ENCODE measurements around the gene NRG3. TPM values are rescaled to one million over a fixed set of nuclear protein-coding genes. Genes with fewer than 3 reads are reported as not detected.
"Not testable (repeated sequence)": the region's sequence is repeated elsewhere in the genome, so short reads cannot be mapped to it uniquely, and the experiment has no call there.

The NRG3 gene
- total RNA-seq, 2 experiments from 2014 or later, result not detected

DNA sequence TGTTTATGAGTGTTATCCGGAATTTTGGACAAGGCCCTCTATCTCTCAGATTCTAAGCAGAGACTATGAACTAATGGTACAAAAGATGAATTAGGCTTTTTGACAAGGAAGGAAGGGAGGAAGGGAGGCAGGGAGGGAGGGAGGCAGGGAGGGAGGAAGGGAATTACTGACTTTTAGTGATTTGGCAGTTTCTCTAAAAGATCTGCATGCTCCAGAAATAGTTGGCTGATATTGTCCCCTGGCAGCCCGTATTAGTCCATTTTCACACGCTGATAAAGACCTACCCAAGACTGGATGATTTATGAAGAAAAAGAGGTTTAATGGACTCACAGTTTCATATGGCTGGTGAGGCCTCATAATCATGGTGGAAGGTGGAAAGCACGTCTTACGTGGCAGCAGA lies 1093.5 kb downstream of the NRG3 start:
- Mint-ChIP-seq H3K4me1 (no peaks in the 10 kb centered on the region), H3K36me3 (ENCODE audit: low read depth) (no peaks in the 10 kb centered on the region), H3K9me3 (ENCODE audit: low read depth) (no peaks in the 10 kb centered on the region), H3K27ac (no peak overlapping the region), H3K27me3 (no peaks in the 10 kb centered on the region), H3K4me3 (no peak overlapping the region)
- ATAC-seq (no peak), DNase-seq (no peak)
- intact Hi-C loops (cut with DNase I, micrococcal nuclease), result no loop called here
- POLR2A ChIA-PET, result no interaction called here
- CTCF ChIA-PET, result no interaction called here

DNA sequence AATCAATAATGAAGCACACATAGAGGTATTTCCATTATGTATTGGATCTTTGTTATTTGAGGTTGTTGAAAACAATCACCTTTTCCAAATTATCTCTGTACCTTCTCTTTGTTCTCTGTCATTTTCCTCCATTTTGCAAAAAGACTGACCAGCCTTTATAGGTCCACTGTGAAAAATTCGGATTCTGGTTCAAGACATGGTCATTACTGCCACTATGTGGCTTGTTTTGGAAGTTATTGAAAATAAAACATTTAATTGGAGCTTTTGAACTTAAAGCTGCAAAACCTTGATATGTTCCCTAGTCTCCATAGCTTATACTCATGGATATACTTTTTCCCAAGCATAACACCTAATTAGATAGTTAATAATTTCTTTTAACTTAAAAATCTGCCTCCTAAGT lies 1094.4 kb downstream of the NRG3 start:
- CTCF ChIA-PET, result interaction anchor here (1.0 kb wide), 1 partner anchor 21 kb away, joined by 3 read pairs; no protein-coding TSS in a partner anchor
- POLR2A ChIA-PET, result no interaction called here
- no peak overlapping the region for H3K27ac Mint-ChIP-seq
- intact Hi-C loops (cut with DNase I, micrococcal nuclease), result no loop called here
- H3K4me3 Mint-ChIP-seq, result no peak overlapping the region
- no peaks in the 10 kb centered on the region for H3K4me1 Mint-ChIP-seq
- no peak for DNase-seq
- H3K36me3 Mint-ChIP-seq (ENCODE audit: low read depth), result no peaks in the 10 kb centered on the region
- ATAC-seq, result no peak
- no peaks in the 10 kb centered on the region for H3K9me3 Mint-ChIP-seq (ENCODE audit: low read depth)
- no peaks in the 10 kb centered on the region for H3K27me3 Mint-ChIP-seq

DNA sequence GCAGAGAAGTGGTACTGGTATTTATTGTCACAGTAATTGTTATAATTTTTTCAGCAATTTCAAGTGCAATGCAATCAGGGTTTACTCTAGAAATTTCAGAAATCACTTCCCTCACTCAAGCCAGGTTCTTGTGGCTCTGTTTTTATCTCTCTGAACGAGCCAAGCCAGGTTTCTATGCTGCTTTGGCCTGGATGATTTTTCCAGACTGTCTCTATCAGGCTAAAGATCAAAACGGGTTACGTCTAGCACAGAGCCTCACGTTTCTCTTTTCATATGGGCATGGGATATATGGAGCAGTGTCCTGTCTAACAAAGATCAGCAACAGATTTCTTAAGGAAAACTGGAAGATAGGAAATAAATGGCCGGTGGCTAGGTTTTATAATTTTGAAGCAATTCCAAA lies 1105.3 kb downstream of the NRG3 start:
- H3K27me3 Mint-ChIP-seq, result no peaks in the 10 kb centered on the region
- no peaks in the 10 kb centered on the region for H3K9me3 Mint-ChIP-seq (ENCODE audit: low read depth)
- ChIA-PET CTCF (no interaction called here), POLR2A (no interaction called here)
- intact Hi-C loops (cut with DNase I, micrococcal nuclease), result no loop called here
- no peak for ATAC-seq
- no peak for DNase-seq
- H3K36me3 Mint-ChIP-seq (ENCODE audit: low read depth), result no peaks in the 10 kb centered on the region
- no peak overlapping the region for H3K27ac Mint-ChIP-seq
- no peaks in the 10 kb centered on the region for H3K4me1 Mint-ChIP-seq
- no peak overlapping the region for H3K4me3 Mint-ChIP-seq

DNA sequence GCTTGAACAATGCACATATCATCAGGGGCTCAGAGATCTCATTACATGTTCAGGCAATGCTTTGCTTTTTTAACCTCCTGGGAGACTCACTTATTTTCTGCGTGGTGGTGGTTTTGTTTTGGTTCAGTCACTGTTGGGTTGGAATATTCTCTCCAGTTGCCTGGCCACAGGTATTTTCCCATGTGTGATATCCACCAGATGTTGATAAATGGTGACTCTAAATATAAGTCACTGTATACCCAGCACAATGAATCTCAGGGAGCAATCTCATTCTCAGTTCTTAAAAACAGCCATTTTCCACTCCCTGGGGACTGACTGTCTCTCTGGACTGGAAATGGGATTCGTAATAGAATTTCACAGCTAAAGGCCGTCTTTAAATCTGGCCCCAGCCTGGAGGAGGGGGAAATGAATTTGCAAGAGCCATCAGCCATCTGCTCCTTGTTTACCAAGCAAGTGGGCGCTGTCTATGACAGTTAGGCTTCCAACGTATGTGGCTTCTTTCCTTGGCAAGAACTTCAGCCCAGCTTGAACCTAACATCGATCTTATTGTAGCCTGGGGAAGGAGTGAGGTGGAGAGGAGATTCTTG lies 1106.2 kb downstream of the NRG3 start:
- Mint-ChIP-seq H3K36me3 (ENCODE audit: low read depth) (no peaks in the 10 kb centered on the region), H3K27me3 (no peaks in the 10 kb centered on the region), H3K27ac (no peak overlapping the region), H3K4me1 (no peaks in the 10 kb centered on the region), H3K4me3 (no peak overlapping the region), H3K9me3 (ENCODE audit: low read depth) (no peaks in the 10 kb centered on the region)
- CTCF ChIA-PET, result no interaction called here
- POLR2A ChIA-PET, result no interaction called here
- DNase-seq (no peak), ATAC-seq (no peak)
- intact Hi-C loops (cut with DNase I, micrococcal nuclease), result no loop called here

DNA sequence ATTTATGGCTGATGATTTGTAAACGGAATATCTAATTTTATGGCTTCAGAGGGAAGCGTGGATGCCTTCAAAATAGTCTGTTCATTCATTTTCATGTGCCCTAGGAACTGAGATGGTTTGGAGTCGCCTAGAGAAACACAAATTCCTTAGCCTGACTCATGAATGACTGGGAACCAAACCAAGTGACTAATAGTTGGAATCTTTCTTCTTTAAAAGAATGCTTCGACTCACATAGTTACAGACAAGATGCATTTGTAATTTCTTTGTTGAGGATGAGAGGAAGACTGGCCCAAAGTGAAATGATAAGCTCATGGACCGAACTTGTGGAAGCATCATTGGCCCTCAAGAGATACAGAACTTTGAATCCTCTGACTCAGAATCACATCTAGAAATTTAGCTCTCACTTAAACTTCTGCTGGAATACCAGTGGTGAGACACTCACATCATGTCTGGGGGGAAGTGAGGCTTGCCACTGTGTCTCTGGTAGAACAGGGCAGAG lies 1107.2 kb downstream of the NRG3 start:
- H3K36me3 Mint-ChIP-seq (ENCODE audit: low read depth), result no peaks in the 10 kb centered on the region
- CTCF ChIA-PET, result no interaction called here
- intact Hi-C loops (cut with DNase I, micrococcal nuclease), result no loop called here
- DNase-seq (no peak), ATAC-seq (no peak)
- H3K4me3 Mint-ChIP-seq, result no peak overlapping the region
- POLR2A ChIA-PET, result no interaction called here
- H3K9me3 Mint-ChIP-seq (ENCODE audit: low read depth), result no peaks in the 10 kb centered on the region
- no peaks in the 10 kb centered on the region for H3K4me1 Mint-ChIP-seq
- H3K27ac Mint-ChIP-seq, result no peak overlapping the region
- no peaks in the 10 kb centered on the region for H3K27me3 Mint-ChIP-seq

DNA sequence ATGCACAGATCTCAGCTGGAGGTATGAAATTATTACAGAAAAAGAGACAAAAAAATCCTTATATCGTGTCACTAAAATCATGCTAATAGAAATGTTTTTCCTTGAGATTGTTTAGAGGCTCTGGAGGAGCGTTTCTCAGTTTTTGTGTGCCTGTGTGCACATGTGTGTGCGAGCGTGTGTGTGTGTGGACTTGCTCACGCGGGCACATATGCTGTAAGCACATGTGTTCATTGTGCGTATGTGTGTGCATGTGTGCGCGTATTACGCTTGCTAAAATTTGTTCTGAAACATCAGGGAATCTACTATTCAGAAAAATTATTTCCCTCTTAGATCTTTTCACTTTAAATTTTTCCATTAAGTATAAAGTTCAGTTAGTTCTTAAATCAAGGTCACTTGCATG lies 1111.2 kb downstream of the NRG3 start:
- Mint-ChIP-seq H3K4me3 (no peak overlapping the region), H3K4me1 (no peaks in the 10 kb centered on the region), H3K27me3 (no peaks in the 10 kb centered on the region), H3K36me3 (ENCODE audit: low read depth) (no peaks in the 10 kb centered on the region), H3K9me3 (ENCODE audit: low read depth) (no peaks in the 10 kb centered on the region), H3K27ac (no peak overlapping the region)
- ChIA-PET CTCF (no interaction called here), POLR2A (no interaction called here)
- DNase-seq (no peak), ATAC-seq (no peak)
- intact Hi-C loops (cut with DNase I, micrococcal nuclease), result no loop called here

DNA sequence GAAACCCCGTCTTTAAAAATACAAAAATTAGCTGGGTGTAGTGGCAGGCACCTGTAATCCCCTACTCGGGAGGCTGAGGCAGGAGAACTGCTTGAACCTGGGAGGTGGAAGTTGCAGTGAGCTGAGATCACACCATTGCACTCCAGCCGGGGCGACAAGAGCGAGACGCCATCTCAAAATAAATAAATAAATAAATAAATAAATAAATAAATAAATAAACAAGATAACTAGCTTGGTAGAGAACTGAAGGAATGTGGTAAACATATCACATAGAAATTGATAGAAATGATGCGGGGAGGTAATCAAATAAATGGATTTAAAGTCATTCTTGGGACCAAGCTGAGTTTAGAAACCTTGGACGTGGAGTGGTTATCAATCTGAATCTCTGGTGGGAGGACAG lies 1131.5 kb downstream of the NRG3 start:
- intact Hi-C loops (cut with DNase I, micrococcal nuclease); CTCF ChIA-PET; H3K27me3 Mint-ChIP-seq; DNase-seq; H3K36me3 Mint-ChIP-seq (ENCODE audit: low read depth); ATAC-seq; H3K9me3 Mint-ChIP-seq (ENCODE audit: low read depth); H3K4me1 Mint-ChIP-seq; POLR2A ChIA-PET; H3K4me3 Mint-ChIP-seq; H3K27ac Mint-ChIP-seq: not testable (repeated sequence)

DNA sequence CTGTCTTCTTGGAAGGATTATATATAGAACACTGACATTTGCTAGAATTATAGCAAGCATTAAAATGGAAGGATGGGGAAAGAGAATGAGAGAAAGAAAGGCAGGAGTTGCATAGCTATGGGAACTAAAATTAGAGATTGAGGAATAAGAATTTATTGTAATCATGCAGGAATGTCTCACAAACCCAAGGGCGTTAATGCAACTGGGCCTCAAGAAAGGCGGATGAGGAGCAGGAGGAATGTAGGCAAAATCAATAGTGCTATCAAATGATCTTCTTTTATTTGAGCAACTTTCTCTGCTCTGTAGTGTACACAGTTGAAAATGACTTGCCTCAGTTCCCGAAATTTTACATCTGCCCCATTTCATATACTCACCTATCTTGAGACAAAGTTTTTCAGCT lies 1132.5 kb downstream of the NRG3 start:
- H3K9me3 Mint-ChIP-seq (ENCODE audit: low read depth), result peaks cover 2% of the 10 kb centered on the region
- no peaks in the 10 kb centered on the region for H3K4me1 Mint-ChIP-seq
- H3K36me3 Mint-ChIP-seq (ENCODE audit: low read depth), result no peaks in the 10 kb centered on the region
- ChIA-PET CTCF (no interaction called here), POLR2A (no interaction called here)
- intact Hi-C loops (cut with DNase I, micrococcal nuclease), result no loop called here
- no peaks in the 10 kb centered on the region for H3K27me3 Mint-ChIP-seq
- H3K4me3 Mint-ChIP-seq, result no peak overlapping the region
- DNase-seq (no peak), ATAC-seq (no peak)
- H3K27ac Mint-ChIP-seq, result no peak overlapping the region

DNA sequence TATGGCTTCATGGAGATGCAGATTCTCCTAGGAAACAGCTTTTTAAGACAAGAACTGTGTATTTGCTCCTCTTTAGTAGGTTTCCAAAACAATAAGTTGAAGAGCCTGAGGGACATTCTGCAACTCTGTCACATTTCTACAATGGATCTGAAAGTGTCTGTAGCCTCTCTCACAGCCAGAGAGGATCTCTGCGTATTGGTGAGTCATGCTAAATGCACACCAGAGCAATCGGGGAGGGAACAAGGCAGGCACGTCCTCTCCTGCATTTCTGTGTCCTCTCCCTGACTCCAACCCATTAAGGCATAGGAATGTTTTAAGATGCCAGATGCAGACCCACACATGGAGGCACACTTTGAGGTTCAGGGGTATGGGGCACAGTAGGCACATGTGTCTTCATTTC lies 1137.9 kb downstream of the NRG3 start:
- Mint-ChIP-seq H3K9me3 (ENCODE audit: low read depth) (no peaks in the 10 kb centered on the region), H3K4me1 (no peaks in the 10 kb centered on the region), H3K27ac (no peak overlapping the region), H3K4me3 (no peak overlapping the region), H3K36me3 (ENCODE audit: low read depth) (no peaks in the 10 kb centered on the region), H3K27me3 (no peaks in the 10 kb centered on the region)
- ChIA-PET POLR2A (no interaction called here), CTCF (no interaction called here)
- intact Hi-C loops (cut with DNase I, micrococcal nuclease), result no loop called here
- ATAC-seq (no peak), DNase-seq (no peak)

DNA sequence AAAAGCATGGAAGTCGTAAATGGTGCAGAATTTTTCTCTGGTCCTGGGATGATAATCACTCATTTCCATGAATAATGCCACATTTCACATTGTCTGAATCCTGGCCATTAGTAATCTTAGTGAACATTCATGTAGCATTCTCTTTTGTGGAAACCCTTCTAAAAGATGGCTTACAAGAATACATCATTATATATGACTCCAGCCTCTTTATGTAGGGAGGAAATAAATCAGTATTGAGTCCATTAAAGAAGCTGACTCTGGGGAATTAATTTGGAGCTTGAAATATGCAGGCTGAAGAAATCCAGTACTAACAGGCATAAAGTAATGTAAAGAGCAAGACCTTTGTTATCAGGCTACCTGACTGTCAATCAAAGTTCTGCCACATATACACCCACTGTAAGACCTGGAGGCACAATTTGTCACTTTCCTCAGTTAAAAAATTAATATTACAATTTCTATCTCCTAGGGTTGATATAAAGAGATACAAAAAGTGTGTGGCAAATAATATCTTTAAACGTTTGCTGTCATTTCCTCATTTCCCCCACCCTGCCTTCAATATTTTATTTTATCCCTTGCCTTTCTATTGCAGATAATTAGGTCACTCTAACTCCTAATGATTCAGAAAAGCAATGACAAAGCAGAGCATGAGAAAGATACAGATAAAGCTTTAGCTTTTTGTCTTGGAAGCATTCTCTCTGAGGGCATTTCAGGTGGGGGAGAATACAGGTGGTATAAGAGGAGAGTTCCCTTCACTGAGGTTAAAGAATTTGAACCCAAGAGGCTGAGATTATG lies 1142.3 kb downstream of the NRG3 start:
- ATAC-seq (no peak), DNase-seq (no peak)
- peaks cover 10% of the 10 kb centered on the region for H3K9me3 Mint-ChIP-seq (ENCODE audit: low read depth)
- H3K36me3 Mint-ChIP-seq (ENCODE audit: low read depth), result no peaks in the 10 kb centered on the region
- ChIA-PET CTCF (no interaction called here), POLR2A (no interaction called here)
- intact Hi-C loops (cut with DNase I, micrococcal nuclease), result no loop called here
- no peak overlapping the region for H3K4me3 Mint-ChIP-seq
- no peaks in the 10 kb centered on the region for H3K4me1 Mint-ChIP-seq
- no peaks in the 10 kb centered on the region for H3K27me3 Mint-ChIP-seq
- no peak overlapping the region for H3K27ac Mint-ChIP-seq

DNA sequence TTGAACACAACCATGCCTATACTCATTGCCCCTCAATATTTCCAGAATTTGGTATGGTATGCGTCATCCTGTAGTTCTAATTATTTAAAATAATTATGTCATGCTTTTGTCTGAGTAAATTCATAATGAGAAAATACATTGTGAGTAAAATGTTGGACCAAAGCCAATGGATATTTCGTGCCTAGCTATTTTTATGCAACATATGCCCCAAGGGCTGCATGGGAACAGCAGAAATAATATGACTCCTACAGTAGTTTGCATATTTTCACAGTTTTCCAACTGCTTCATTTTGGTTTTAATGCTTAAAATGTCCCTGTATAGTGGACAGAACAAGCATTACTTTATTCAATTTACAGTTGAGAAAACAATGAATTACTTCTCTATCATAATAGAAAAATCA lies 1148.7 kb downstream of the NRG3 start:
- no peaks in the 10 kb centered on the region for H3K27me3 Mint-ChIP-seq
- H3K36me3 Mint-ChIP-seq (ENCODE audit: low read depth), result no peaks in the 10 kb centered on the region
- intact Hi-C loops (cut with DNase I, micrococcal nuclease), result no loop called here
- peaks cover 14% of the 10 kb centered on the region for H3K9me3 Mint-ChIP-seq (ENCODE audit: low read depth)
- POLR2A ChIA-PET, result no interaction called here
- no peak overlapping the region for H3K27ac Mint-ChIP-seq
- no peak overlapping the region for H3K4me3 Mint-ChIP-seq
- no peaks in the 10 kb centered on the region for H3K4me1 Mint-ChIP-seq
- CTCF ChIA-PET, result no interaction called here
- no peak for ATAC-seq
- no peak for DNase-seq

All from activated CD4-positive, alpha-beta T cell treated with anti-CD3 and anti-CD28 coated beads for 36 hours (primary cell).